Transverse colon (tissue), 4 donors: Measurements from ENCODE around the gene LSR. TPM values are rescaled to one million over a fixed set of nuclear protein-coding genes. Genes with fewer than 3 reads are reported as not detected.

Experiments
- DNase-seq: peaks from one replicate; pipeline ENCODE4 v3.0.0-alpha.2; 2019
- H3K27ac ChIP-seq, 4 donors: fragments of 200-600 bp; sonication (generic); 2 replicates each; pipeline ENCODE4 v1.5.1; 2016 to 2018; ENCODE audit warnings: inconsistent platforms in 4 of 4
- H3K27me3 ChIP-seq: fragments of 200-600 bp; sonication (generic); 2 replicates; pipeline ENCODE4 v1.5.1; 2017; ENCODE audit warnings: inconsistent platforms
- H3K36me3 ChIP-seq, 4 donors: fragments of 200-600 bp; sonication (generic); 2 replicates each; pipeline ENCODE4 v1.5.1; 2017 to 2019; ENCODE audit warnings: inconsistent platforms in 4 of 4
- H3K4me1 ChIP-seq, 4 donors: fragments of 200-600 bp; sonication (generic); 2 replicates each; pipeline ENCODE4 v1.5.1; 2017 to 2020; ENCODE audit warnings: inconsistent platforms in 4 of 4
- H3K4me3 ChIP-seq, 4 donors: fragments of 200-600 bp; sonication (generic); 1 replicate in 1 of 4; 2 replicates in 3 of 4; pipeline versions ENCODE4 v1.5.1 to v1.6.1; 2017 to 2019; ENCODE audit warnings: inconsistent platforms in 4 of 4
- H3K9me3 ChIP-seq, 2 donors: fragments of 200-600 bp; sonication (generic); 2 replicates each; pipeline ENCODE4 v1.5.1; 2017 to 2019; ENCODE audit warnings: inconsistent platforms in 2 of 2
- CTCF ChIP-seq, 5 experiments: fragments of 200-600 bp in 3 of 5; fragments of 450-650 bp in 2 of 5; sonication (generic) in 3 of 5; IDR thresholded peaks; 1 replicate in 2 of 5; 2 replicates in 3 of 5; pipeline ENCODE4 v1.5.1; 2016 to 2017; ENCODE audit warnings: antibody characterized with exemption in 5 of 5, inconsistent platforms in 3 of 5, mild to moderate bottlenecking in 2 of 5, moderate library complexity in 1 of 5
- EP300 ChIP-seq: sonication (generic); formaldehyde crosslinking; IDR thresholded peaks from one replicate; pipeline ENCODE4 v1.6.1; 2017; ENCODE audit warnings: antibody characterized with exemption, low read depth
- POLR2A ChIP-seq: fragments of 450-650 bp; IDR thresholded peaks from one replicate; pipeline ENCODE4 v1.6.1; 2016; ENCODE audit warnings: antibody characterized with exemption, mild to moderate bottlenecking, moderate library complexity
- POLR2AphosphoS5 ChIP-seq, 3 donors: sonication (generic); formaldehyde crosslinking; IDR thresholded peaks; one replicate each; pipeline ENCODE4 v1.6.1; 2016; ENCODE audit warnings: antibody characterized with exemption in 3 of 3
- WGBS, 2 donors: methylation state at CpG; one replicate each; pipeline ENCODE4 v1.1.5; 2018; ENCODE audit warnings: low coverage in 1 of 2; 5-methylcytosine and 5-hydroxymethylcytosine counted together
- in situ Hi-C, 4 donors: fragments of 200-750 bp; cut with MboI; loops; one replicate each; pipeline versions ENCODE4 v1.15.0 to v1.15.1; 2017; ENCODE audit warnings: low sequenced_read_pairs in 3 of 4, low pct_ligation_motif_present in 1 of 4, low pct_unique_long_range_greater_than_20kb in 1 of 4
- intact Hi-C: fragments of 100-400 bp; cut with DNase I; formaldehyde crosslinking; loops from one replicate; pipeline ENCODE4 v1.15.1; 2023; ENCODE audit warnings: low total_unique reads
- total RNA-seq, 4 donors: library from RNA; depleted of rRNA; stranded (reverse); fragments of >200 nt; gene quantifications; one replicate each; pipeline ENCODE4 v1.1.0, GENCODE V29; 2016

The LSR gene
- total RNA-seq, 4 donors from 2014 or later = 124 to 484 (median 330) TPM

- 82% methylated on average over 7 of the region's 7 CpGs; no CpG with 5 or more reads in 1 of the 2 donors for WGBS, 2 donors
- H3K4me3 ChIP-seq = no peak overlapping the region
- no peak for DNase-seq
- no peak overlapping the region for H3K27ac ChIP-seq
- no peaks in the 10 kb centered on the region for H3K36me3 ChIP-seq
- TF ChIP-seq POLR2AphosphoS5 (IDR thresholded peaks at IDR 0.05) = no peak
- no peak for TF ChIP-seq EP300
- TF ChIP-seq POLR2A = no peak
- no peak for TF ChIP-seq CTCF (IDR thresholded peaks at IDR 0.05)
- peaks cover 0 to 7% (median 2%) of the 10 kb centered on the region in 4 donors for H3K4me1 ChIP-seq
- intact Hi-C loops = no loop called here
- H3K9me3 ChIP-seq = no peaks in the 10 kb centered on the region
- in situ Hi-C loops = no loop called here
- no peaks in the 10 kb centered on the region for H3K27me3 ChIP-seq
Measured at GRCh38 chr19:35222373-35223015, 26.3 kb upstream of the LSR start.

DNA sequence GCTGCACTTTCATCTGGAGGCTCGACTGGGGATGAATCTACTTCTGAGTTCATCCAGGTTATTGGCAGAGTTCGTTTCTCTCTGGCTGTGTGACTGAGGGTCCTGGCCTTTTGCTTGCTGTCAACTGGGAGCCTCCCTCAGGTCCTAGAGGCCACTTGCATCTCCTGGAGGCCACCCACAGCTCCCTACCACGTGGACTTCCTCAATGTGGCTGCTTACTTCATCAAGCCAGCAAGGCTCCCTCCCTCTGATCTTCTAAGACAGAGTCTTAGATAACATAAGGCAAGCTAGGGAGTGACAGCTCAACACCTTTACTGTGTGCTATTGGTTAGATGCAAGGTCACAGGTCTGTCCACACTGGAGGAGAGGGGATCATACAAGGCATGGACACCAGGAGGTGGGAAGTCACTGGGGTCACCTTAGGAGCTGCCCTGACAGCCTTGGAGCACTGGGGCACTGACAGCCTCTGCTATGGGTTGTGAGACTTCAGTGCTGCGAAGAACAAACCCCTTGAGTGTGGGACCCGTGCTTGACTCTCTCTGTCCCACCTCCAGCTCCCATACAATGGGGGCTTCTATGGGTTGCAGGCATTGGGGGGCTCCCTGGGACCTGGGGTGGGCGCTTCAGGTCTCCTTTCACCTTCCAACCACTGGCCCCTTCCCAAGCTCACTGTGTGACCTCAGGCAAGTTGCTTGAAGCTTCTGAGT, 25.6 kb upstream of the LSR start:
- no peaks in the 10 kb centered on the region for H3K27me3 ChIP-seq
- in situ Hi-C loops = no loop called here
- no peak overlapping the region for H3K27ac ChIP-seq
- intact Hi-C loops = no loop called here
- H3K4me3 ChIP-seq = no peak overlapping the region
- WGBS, 2 donors = 72% methylated on average over 6 of the region's 6 CpGs; no CpG with 5 or more reads in 1 of the 2 donors
- no peak for DNase-seq
- peaks cover 0 to 7% (median 2%) of the 10 kb centered on the region in 4 donors for H3K4me1 ChIP-seq
- no peaks in the 10 kb centered on the region for H3K36me3 ChIP-seq
- no peaks in the 10 kb centered on the region for H3K9me3 ChIP-seq
- no peak for TF ChIP-seq POLR2AphosphoS5 (IDR thresholded peaks at IDR 0.05)
- TF ChIP-seq CTCF (IDR thresholded peaks at IDR 0.05) = no peak
- TF ChIP-seq EP300 = no peak
- no peak for TF ChIP-seq POLR2A

DNA sequence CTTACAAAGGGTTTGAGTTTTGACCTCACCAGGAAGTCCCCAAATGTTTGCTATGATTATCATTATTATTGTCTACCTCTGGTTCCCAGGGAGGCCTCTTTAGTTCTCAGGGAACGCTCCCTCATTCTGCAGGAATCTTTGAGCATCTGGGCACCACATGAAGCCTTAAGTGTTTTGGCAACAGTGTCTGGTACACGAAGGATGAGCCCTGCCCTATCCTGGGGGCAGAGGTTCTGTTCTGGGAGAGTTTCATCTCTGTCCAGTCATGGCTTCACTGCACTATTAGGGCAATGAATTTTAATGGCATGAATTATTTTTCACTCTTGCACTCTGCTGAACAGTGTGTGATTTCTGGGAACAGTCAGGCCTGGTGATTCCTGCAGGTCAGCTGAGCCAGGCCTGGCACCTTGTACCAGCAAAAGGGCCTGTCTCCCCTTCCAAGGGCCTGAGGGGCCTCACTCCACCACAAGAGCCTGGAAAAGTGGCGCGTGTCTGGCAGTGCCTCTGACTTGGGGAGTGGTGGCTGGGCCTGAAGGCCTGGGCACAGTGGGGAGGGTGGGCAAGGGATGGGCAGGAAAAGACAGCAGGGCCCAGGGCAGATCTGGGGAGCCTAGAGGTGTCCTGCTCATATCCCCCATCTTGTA, 24.8 kb upstream of the LSR start:
- DNase-seq = no peak

More for the DNA sequence above, 24.8 kb upstream of the LSR start:
- intact Hi-C loops (no loop called here), in situ Hi-C loops (no loop called here)
- Histone ChIP-seq H3K9me3 (no peaks in the 10 kb centered on the region), H3K27me3 (no peaks in the 10 kb centered on the region), H3K36me3 (no peaks in the 10 kb centered on the region), H3K4me1 (peaks cover 0 to 7% (median 2%) of the 10 kb centered on the region in 4 donors), H3K27ac (no peak overlapping the region), H3K4me3 (no peak overlapping the region)
- TF ChIP-seq CTCF (IDR thresholded peaks at IDR 0.05) (no peak), POLR2AphosphoS5 (IDR thresholded peaks at IDR 0.05) (no peak), POLR2A (no peak), EP300 (no peak)
- 76% methylated on average over 4 of the region's 4 CpGs; no CpG with 5 or more reads in 1 of the 2 donors for WGBS, 2 donors
